ENCODE measurements around the gene LHFPL3. TPM values are rescaled to one million over a fixed set of nuclear protein-coding genes. Genes with fewer than 3 reads are reported as not detected.

Gene LHFPL3
- total and polyA plus RNA-seq, 2 experiments from 2014 or later = 0.24 TPM; not detected in 1

GRCh38 chr7:104955276-104955675 is 626.9 kb downstream of the LHFPL3 start:
- no peaks in the 10 kb centered on the region for H3K4me1 ChIP-seq (ENCODE audit: insufficient read depth)
- Mint-ChIP-seq H3K9me3 (no peaks in the 10 kb centered on the region; the same call in 2 of the 3 replicates), H3K4me1 (no peaks in the 10 kb centered on the region), H3K27me3 (ENCODE audit: insufficient read depth, low read depth, poor library complexity) (no peaks in the 10 kb centered on the region), H3K36me3 (ENCODE audit: low read depth) (no peaks in the 10 kb centered on the region), H3K27ac (no peak overlapping the region), H3K4me3 (no peak overlapping the region)
- H4K20me1 ChIP-seq (replicated peaks; ENCODE audit: insufficient read depth) = no peaks in the 10 kb centered on the region
- no peak overlapping the region for H3K4me2 ChIP-seq
- ATAC-seq = no peak
- H2AFZ ChIP-seq = no peak overlapping the region
- no peaks in the 10 kb centered on the region for H3K9me2 ChIP-seq (ENCODE audit: insufficient read depth)
- no peaks in the 10 kb centered on the region for H3K79me2 ChIP-seq (replicated peaks; ENCODE audit: insufficient read depth)
- no peak overlapping the region for H3K4me3 ChIP-seq
- H3K27me3 ChIP-seq (ENCODE audit: insufficient read depth) = no peaks in the 10 kb centered on the region
- H3K36me3 ChIP-seq (ENCODE audit: insufficient read depth) = no peaks in the 10 kb centered on the region
- TF ChIP-seq ETS1 (IDR thresholded peaks at IDR 0.05) = no peak
- TF ChIP-seq, protein P1, sequence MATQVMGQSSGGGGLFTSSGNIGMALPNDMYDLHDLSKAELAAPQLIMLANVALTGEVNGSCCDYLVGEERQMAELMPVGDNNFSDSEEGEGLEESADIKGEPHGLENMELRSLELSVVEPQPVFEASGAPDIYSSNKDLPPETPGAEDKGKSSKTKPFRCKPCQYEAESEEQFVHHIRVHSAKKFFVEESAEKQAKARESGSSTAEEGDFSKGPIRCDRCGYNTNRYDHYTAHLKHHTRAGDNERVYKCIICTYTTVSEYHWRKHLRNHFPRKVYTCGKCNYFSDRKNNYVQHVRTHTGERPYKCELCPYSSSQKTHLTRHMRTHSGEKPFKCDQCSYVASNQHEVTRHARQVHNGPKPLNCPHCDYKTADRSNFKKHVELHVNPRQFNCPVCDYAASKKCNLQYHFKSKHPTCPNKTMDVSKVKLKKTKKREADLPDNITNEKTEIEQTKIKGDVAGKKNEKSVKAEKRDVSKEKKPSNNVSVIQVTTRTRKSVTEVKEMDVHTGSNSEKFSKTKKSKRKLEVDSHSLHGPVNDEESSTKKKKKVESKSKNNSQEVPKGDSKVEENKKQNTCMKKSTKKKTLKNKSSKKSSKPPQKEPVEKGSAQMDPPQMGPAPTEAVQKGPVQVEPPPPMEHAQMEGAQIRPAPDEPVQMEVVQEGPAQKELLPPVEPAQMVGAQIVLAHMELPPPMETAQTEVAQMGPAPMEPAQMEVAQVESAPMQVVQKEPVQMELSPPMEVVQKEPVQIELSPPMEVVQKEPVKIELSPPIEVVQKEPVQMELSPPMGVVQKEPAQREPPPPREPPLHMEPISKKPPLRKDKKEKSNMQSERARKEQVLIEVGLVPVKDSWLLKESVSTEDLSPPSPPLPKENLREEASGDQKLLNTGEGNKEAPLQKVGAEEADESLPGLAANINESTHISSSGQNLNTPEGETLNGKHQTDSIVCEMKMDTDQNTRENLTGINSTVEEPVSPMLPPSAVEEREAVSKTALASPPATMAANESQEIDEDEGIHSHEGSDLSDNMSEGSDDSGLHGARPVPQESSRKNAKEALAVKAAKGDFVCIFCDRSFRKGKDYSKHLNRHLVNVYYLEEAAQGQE (IDR thresholded peaks at IDR 0.05; ENCODE audit: unreplicated experiment) = no peak
- TF ChIP-seq ZNF331 (CRISPR knock-in tag; IDR thresholded peaks at IDR 0.05; ENCODE audit: low read depth) = no peak
- TF ChIP-seq POLR2AphosphoS5 (IDR thresholded peaks at IDR 0.05; ENCODE audit: low read depth) = no peak
- no peak for TF ChIP-seq JUNB (IDR thresholded peaks at IDR 0.05; ENCODE audit: unreplicated experiment)
- no peak for TF ChIP-seq CREB1 (CRISPR knock-in tag; IDR thresholded peaks at IDR 0.05; ENCODE audit: low read depth)
- H3F3A ChIP-seq (replicated peaks; ENCODE audit: low read depth) = no peaks in the 10 kb centered on the region
- no peak overlapping the region for H3K27ac ChIP-seq (ENCODE audit: low read depth)
- DNase-seq (ENCODE audit: low spot score) = no peak

Small RNAs within 50 kb of the gene (small RNA-seq; reads per million reads assigned to genes)
- gene RN7SL8P (ENCODE audit: low replicate concordance) = not detected

Other genes with a start within 250 kb of the LHFPL3 start
- 22.1 and 89.0 TPM in 2 replicates for gene ORC5, start 120.6 kb upstream of the LHFPL3 start, total RNA-seq (2014; rRNA removed; shearing (Covaris generic))
- 9.8 and 10.9 TPM in 2 replicates for gene ORC5, start 120.6 kb upstream of the LHFPL3 start, polyA plus RNA-seq (2016; fragmentation: Nextera tagmentation; extraction: Ambion mirVana)